D721Med (cell line): ENCODE measurements around the gene DEFB118.

Experiments used
- DNase-seq: peaks from one replicate; pipeline ENCODE4 v3.0.0; 2011; ENCODE audit warnings: low spot score; ENCODE audit not compliant: insufficient read length
- FAIRE-seq: peaks from 2 replicates; lab custom pipeline; 2011; peaks lifted over from hg19 to GRCh38; lab: Jason Lieb, UNC
- TF ChIP-seq, protein P1 (sequence below): IDR thresholded peaks from 2 replicates; pipeline ENCODE4 v1.5.1; 2012; ENCODE audit warnings: mild to moderate bottlenecking, control low read depth; ENCODE audit not compliant: insufficient read depth; ENCODE audit errors: missing control alignments

The DEFB118 gene

DNA sequence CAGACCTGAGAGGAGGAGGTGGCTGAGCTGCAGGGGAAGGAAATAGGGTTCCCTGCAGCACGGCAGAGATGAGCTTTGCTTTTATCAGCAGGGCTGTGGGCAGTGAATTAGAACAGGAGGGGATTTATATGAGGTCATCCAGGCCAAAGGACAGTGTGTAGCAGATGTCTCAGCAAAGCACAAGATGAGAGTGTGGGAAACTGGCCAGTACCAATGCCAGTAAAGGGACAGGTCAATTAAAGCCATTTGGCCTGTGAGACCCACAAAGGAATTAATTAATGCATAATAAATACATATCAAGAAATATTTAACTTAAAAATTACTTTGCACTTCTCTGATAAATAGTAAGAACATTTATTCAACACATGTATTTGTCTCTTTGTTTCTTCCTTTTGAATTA, 22.1 kb downstream of the DEFB118 start, which contains the start of gene DEFB119:
TSS of gene DEFB119 (minus strand) at position 101 of the 400 bp plus-strand sequence. CDS start 107 bp downstream, outside the sequence.
- no peak for DNase-seq
- TF ChIP-seq, protein P1, sequence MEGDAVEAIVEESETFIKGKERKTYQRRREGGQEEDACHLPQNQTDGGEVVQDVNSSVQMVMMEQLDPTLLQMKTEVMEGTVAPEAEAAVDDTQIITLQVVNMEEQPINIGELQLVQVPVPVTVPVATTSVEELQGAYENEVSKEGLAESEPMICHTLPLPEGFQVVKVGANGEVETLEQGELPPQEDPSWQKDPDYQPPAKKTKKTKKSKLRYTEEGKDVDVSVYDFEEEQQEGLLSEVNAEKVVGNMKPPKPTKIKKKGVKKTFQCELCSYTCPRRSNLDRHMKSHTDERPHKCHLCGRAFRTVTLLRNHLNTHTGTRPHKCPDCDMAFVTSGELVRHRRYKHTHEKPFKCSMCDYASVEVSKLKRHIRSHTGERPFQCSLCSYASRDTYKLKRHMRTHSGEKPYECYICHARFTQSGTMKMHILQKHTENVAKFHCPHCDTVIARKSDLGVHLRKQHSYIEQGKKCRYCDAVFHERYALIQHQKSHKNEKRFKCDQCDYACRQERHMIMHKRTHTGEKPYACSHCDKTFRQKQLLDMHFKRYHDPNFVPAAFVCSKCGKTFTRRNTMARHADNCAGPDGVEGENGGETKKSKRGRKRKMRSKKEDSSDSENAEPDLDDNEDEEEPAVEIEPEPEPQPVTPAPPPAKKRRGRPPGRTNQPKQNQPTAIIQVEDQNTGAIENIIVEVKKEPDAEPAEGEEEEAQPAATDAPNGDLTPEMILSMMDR = no peak
- no peak for FAIRE-seq

DNA sequence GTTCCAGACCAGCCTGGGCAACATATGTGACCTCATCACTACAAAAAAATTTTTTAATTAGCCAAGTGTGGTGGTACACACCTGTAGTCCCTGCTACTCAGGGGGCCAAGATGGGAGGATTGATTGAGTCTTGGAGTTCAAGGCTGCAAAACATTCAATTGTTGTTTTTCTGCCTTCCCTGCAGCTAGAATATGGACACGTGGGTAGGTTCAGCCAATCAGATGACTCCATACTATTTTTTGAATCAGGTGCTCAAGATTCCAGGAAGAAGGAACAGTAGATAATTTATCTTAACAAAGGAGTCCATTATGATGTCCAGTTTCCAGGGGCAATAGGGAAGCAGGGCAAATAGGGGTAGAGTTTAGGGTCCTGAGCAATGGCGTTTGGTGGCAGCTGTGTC, 24.4 kb downstream of the DEFB118 start:
- TF ChIP-seq, protein P1 = no peak
- no peak for FAIRE-seq
- DNase-seq = no peak

GRCh38 chr20:31394900-31395299, 26.5 kb downstream of the DEFB118 start:
- no peak for FAIRE-seq
- TF ChIP-seq, protein P1 = no peak
- DNase-seq = no peak

DNA sequence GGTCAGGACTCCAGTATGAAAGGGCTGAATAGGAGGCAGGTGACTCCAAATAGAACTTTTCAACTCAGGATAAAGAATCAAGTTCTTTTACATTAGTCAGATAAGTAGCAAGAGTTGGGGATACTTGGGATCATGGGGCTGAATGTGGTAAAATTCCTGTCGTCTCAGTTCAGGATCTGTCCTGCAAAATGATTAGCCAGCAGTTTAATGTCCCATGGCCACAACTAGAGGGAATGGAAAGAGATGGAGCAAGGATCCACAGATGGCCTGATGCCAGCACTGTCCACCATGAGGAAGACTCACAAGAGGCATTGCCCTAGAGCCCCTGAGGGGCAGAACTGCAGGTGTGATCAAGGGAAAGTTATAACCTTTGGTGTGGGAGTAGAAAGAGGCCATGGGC, 35.5 kb downstream of the DEFB118 start:
- TF ChIP-seq, protein P1 = no peak
- FAIRE-seq (no peak), DNase-seq (no peak)

DNA sequence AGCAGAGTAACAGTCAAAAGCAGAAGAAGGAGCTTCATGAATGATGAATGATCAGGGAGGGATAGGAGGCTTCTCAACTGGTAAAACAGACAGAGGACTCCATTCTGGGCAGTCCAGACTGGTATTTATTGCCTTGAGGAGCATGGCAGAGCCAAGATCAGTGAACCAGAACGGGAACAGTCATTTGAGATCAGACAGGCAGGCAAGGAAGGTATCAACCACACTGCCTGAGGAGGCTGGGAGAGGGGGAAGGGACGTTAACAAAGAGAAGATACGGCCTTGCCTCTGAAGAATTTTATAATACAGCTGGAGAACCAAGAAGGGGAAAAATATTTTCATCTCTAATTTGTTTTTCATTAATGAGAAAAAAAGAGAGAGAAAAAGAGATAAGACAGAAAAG, 37.7 kb downstream of the DEFB118 start, which contains the start of gene DEFB121:
TSS of gene DEFB121 (minus strand) at position 101 of the 400 bp plus-strand sequence. CDS start at position 38, 63 bp downstream.
- TF ChIP-seq, protein P1 = no peak
- no peak for DNase-seq
- no peak for FAIRE-seq

DNA sequence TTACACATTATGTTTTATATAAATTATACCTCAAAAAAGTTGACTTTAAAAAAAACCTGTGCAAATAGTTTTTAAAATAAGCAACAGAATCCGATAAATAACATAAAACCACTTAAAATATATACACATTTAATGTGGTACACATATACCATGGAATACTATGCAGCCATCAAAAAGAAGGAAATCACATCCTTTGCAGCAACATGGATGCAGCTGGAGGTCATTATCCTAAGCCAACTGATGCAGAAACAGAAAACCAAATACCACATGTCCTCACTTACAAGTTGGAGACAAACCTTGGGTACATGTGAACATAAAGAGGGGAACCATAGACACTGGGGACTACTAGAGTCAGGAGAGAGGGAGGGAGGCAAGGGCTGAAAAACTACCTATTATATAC, 41.6 kb downstream of the DEFB118 start:
- FAIRE-seq (no peak), DNase-seq (no peak)
- TF ChIP-seq, protein P1 = no peak

DNA sequence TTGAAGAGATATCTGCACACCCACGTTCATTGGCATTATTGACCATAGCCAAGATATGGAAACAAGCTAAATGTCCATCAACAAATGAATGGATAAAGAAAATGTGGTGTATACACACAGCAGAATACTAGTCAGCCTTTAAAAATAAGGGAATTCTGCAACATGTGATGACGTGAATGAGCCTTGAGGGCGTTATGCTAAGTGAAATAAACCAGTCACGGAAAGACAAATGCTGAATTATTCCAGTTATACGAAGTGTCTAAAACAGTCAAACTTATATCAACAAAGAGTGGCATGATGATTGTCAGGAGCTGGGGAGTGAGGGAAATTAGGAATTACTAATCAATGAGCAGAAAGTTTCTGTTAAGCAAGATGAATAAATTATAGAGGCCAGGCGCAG, 46.0 kb downstream of the DEFB118 start:
- TF ChIP-seq, protein P1 = no peak
- no peak for FAIRE-seq

More for the DNA sequence above, 46.0 kb downstream of the DEFB118 start:
- DNase-seq = no peak
